IPS DF 4.7 (cell line): ENCODE data around the gene MLPH.

ENCODE experiments used
- DNase-seq: peaks from one replicate; pipeline ENCODE4 v3.0.0-alpha.2; 2013; ENCODE audit warnings: low spot score; ENCODE audit errors: extremely low read depth

The MLPH gene

GRCh38 chr2:237565974-237566373 lies 78.9 kb downstream of the MLPH start:
- no peak for DNase-seq

- no peak for DNase-seq
These were observed 79.6 kb downstream of the MLPH start, which contains the start of gene PRLH for GRCh38 chr2:237566401-237567235. TSS of gene PRLH (plus strand) at chr2:237566574. CDS start at chr2:237566574, 0 bp downstream.

- no peak for DNase-seq
These were observed 80.4 kb downstream of the MLPH start for GRCh38 chr2:237567276-237568029.

GRCh38 chr2:237568121-237568660 lies 81.1 kb downstream of the MLPH start:
- DNase-seq: no peak

GRCh38 chr2:237569041-237569440 lies 82.0 kb downstream of the MLPH start:
- DNase-seq: no peak

GRCh38 chr2:237569896-237570295 lies 82.8 kb downstream of the MLPH start:
- no peak for DNase-seq

- DNase-seq: no peak
These were observed 83.8 kb downstream of the MLPH start for GRCh38 chr2:237570776-237571335.

GRCh38 chr2:237571551-237571950 lies 84.5 kb downstream of the MLPH start:
- no peak for DNase-seq

- no peak for DNase-seq
These were observed 85.1 kb downstream of the MLPH start for GRCh38 chr2:237572021-237572741.

- no peak for DNase-seq
These were observed 85.7 kb downstream of the MLPH start for GRCh38 chr2:237572742-237573101.

GRCh38 chr2:237573721-237574415 lies 86.8 kb downstream of the MLPH start:
- DNase-seq: no peak

- DNase-seq: no peak
These were observed 87.4 kb downstream of the MLPH start for GRCh38 chr2:237574467-237574866.

- no peak for DNase-seq
These were observed 88.1 kb downstream of the MLPH start for GRCh38 chr2:237574894-237575868.

GRCh38 chr2:237575869-237576862 lies 89.1 kb downstream of the MLPH start:
- DNase-seq: no peak

- no peak for DNase-seq
These were observed 89.9 kb downstream of the MLPH start for GRCh38 chr2:237576974-237577373.

GRCh38 chr2:237577458-237577857 lies 90.4 kb downstream of the MLPH start:
- no peak for DNase-seq

GRCh38 chr2:237577956-237578870 lies 91.2 kb downstream of the MLPH start:
- DNase-seq: no peak
